ENCODE data around the gene KCNA2. TPM values are rescaled to one million over a fixed set of nuclear protein-coding genes. Genes with fewer than 3 reads are reported as not detected.

The KCNA2 gene
- polyA plus RNA-seq, 1 of the 3 experiments (the other 2 are of a cell fraction): not detected

DNA sequence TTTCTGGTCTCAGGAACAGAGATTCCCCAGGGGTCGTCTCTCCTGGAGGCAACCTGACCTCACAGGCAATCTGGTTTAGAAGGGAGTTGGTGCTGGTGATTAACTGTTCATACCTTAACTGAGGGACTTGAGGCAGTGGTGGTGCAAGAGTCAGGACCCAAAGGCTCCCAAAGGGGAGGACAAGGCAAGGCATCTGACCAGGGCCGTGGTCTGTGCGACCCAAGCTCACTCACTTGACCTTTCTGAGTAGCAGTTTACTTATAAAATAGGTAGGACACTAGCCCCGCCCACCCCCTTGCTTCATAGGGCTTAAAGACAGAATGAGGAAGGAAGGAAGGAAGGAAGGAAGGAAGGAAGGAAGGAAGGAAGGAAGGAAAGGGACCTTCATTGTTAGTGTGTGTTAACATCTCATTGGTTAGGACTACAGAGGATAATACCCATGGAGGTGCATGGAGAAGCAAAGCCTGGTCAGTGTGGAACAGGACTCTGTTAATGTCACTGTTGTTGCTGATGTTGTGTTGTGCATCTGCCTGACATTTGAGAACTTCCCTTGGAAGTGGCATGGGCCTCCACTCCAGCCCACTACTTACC is 4.6 kb upstream of the KCNA2 start:
- H3K9me3 ChIP-seq: no peaks in the 10 kb centered on the region
- no peaks in the 10 kb centered on the region for H3K79me2 ChIP-seq (ENCODE audit: insufficient read depth)
- H3K4me2 ChIP-seq: no peak overlapping the region
- CTCF ChIA-PET: interaction anchor here (1.2 to 12.0 kb wide), 8 partner anchors 9 to 171 kb away, joined by 3 to 242 read pairs (median 7); partner anchors contain the start of gene KCNA10
- no peak overlapping the region for H3K27ac ChIP-seq (ENCODE audit: low read depth in 2 of 2, low read length in 1 of 2)
- POLR2A ChIA-PET: no interaction called here
- no peaks in the 10 kb centered on the region for H3F3A ChIP-seq (replicated peaks; ENCODE audit: insufficient read depth)
- WGBS (ENCODE audit: low lambda C conversion rate): 27% methylated on average over 4 of the region's 4 CpGs
- H3K4me3 ChIP-seq (ENCODE audit: low read depth in 2 of 2, low read length in 1 of 2): no peak overlapping the region
- H2AFZ ChIP-seq (ENCODE audit: low read depth): no peak overlapping the region
- DNase-seq: no peak
- no peaks in the 10 kb centered on the region for H3K9me2 ChIP-seq
- H3K4me1 ChIP-seq (ENCODE audit: control insufficient read depth in 1 of 2, insufficient read depth in 2 of 2, low read depth in 1 of 2, low read length in 1 of 2): peaks cover 0 to 8% of the 10 kb centered on the region in 2 experiments; a peak in 2 of 4 replicates
- peaks cover 51% of the 10 kb centered on the region for H3K27me3 ChIP-seq (ENCODE audit: insufficient read depth)
- TF ChIP-seq, protein P1, sequence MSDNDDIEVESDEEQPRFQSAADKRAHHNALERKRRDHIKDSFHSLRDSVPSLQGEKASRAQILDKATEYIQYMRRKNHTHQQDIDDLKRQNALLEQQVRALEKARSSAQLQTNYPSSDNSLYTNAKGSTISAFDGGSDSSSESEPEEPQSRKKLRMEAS (IDR thresholded peaks at IDR 0.05; ENCODE audit: low read depth): no peak
- TF ChIP-seq, protein P2, sequence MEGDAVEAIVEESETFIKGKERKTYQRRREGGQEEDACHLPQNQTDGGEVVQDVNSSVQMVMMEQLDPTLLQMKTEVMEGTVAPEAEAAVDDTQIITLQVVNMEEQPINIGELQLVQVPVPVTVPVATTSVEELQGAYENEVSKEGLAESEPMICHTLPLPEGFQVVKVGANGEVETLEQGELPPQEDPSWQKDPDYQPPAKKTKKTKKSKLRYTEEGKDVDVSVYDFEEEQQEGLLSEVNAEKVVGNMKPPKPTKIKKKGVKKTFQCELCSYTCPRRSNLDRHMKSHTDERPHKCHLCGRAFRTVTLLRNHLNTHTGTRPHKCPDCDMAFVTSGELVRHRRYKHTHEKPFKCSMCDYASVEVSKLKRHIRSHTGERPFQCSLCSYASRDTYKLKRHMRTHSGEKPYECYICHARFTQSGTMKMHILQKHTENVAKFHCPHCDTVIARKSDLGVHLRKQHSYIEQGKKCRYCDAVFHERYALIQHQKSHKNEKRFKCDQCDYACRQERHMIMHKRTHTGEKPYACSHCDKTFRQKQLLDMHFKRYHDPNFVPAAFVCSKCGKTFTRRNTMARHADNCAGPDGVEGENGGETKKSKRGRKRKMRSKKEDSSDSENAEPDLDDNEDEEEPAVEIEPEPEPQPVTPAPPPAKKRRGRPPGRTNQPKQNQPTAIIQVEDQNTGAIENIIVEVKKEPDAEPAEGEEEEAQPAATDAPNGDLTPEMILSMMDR (IDR thresholded peaks at IDR 0.05): no peak
- TF ChIP-seq RCOR1 (IDR thresholded peaks at IDR 0.05; ENCODE audit: low read length) (no peak), ELF1 (IDR thresholded peaks at IDR 0.05) (no peak), FOXJ3 (CRISPR knock-in tag; IDR thresholded peaks at IDR 0.05) (no peak), TCF12 (IDR thresholded peaks at IDR 0.05) (no peak), RXRA (IDR thresholded peaks at IDR 0.05; ENCODE audit: borderline replicate concordance, low read depth) (no peak), FOXM1 (IDR thresholded peaks at IDR 0.05; ENCODE audit: low read depth) (no peak), POLR2AphosphoS5 (IDR thresholded peaks at IDR 0.05; ENCODE audit: low read depth, low read length) (no peak)
- TF ChIP-seq, protein P3, sequence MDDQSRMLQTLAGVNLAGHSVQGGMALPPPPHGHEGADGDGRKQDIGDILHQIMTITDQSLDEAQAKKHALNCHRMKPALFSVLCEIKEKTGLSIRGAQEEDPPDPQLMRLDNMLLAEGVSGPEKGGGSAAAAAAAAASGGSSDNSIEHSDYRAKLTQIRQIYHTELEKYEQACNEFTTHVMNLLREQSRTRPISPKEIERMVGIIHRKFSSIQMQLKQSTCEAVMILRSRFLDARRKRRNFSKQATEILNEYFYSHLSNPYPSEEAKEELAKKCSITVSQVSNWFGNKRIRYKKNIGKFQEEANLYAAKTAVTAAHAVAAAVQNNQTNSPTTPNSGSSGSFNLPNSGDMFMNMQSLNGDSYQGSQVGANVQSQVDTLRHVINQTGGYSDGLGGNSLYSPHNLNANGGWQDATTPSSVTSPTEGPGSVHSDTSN (IDR thresholded peaks at IDR 0.05): no peak
- H4K20me1 ChIP-seq (ENCODE audit: insufficient read depth): no peaks in the 10 kb centered on the region
- no peaks in the 10 kb centered on the region for H3K36me3 ChIP-seq (replicated peaks in 1 of 2; ENCODE audit: control insufficient read depth in 1 of 2, insufficient read depth in 2 of 2, low read length in 1 of 2)
- H3K9ac ChIP-seq: no peak overlapping the region

DNA sequence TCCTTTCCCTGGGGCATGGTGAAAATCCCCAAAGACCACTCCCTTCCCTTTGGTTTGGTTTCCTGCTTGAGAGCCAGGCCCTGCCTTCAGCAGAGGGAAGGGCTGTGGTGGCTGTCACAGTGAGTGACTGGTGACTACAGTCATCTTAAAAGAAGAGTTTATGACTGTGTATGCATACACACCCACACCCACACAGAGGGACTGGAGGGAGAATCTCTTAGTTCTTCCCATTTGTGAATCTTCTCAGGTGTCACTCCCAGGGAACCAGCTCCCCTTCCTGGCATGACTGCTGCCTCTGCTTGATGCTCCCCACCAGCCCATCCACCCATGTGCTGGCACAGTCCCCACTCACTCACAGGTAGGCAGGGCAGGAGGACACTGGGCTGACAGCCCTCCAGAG is 3.9 kb upstream of the KCNA2 start:
- Histone ChIP-seq H3K79me2 (ENCODE audit: insufficient read depth) (no peaks in the 10 kb centered on the region), H3K4me3 (ENCODE audit: low read depth in 2 of 2, low read length in 1 of 2) (no peak overlapping the region), H4K20me1 (ENCODE audit: insufficient read depth) (no peaks in the 10 kb centered on the region), H2AFZ (ENCODE audit: low read depth) (no peak overlapping the region), H3K9me2 (no peaks in the 10 kb centered on the region), H3K4me1 (ENCODE audit: control insufficient read depth in 1 of 2, insufficient read depth in 2 of 2, low read depth in 1 of 2, low read length in 1 of 2) (peaks cover 0 to 10% of the 10 kb centered on the region in 2 experiments; a peak in 2 of 4 replicates), H3K27me3 (ENCODE audit: insufficient read depth) (peaks cover 53% of the 10 kb centered on the region), H3K36me3 (replicated peaks in 1 of 2; ENCODE audit: control insufficient read depth in 1 of 2, insufficient read depth in 2 of 2, low read length in 1 of 2) (no peaks in the 10 kb centered on the region), H3F3A (replicated peaks; ENCODE audit: insufficient read depth) (no peaks in the 10 kb centered on the region), H3K9ac (no peak overlapping the region), H3K9me3 (no peaks in the 10 kb centered on the region), H3K4me2 (no peak overlapping the region), H3K27ac (ENCODE audit: low read depth in 2 of 2, low read length in 1 of 2) (no peak overlapping the region)
- ChIA-PET CTCF (interaction anchor here (1.2 to 12.0 kb wide), 9 partner anchors 9 to 626 kb away, joined by 3 to 242 read pairs (median 8); partner anchors contain the start of genes AHCYL1 and KCNA10), POLR2A (no interaction called here)
- no peak for TF ChIP-seq EP300 (IDR thresholded peaks at IDR 0.05; ENCODE audit: borderline replicate concordance in 1 of 2, low read depth in 1 of 2, low read length in 1 of 2)
- TF ChIP-seq JUND (IDR thresholded peaks at IDR 0.05): no peak
- TF ChIP-seq YY1 (IDR thresholded peaks at IDR 0.05; ENCODE audit: low read depth): no peak
- DNase-seq: no peak

Data from SK-N-SH (cell line).